ENCODE data around the gene SKIC2. TPM values are rescaled to one million over a fixed set of nuclear protein-coding genes. Genes with fewer than 3 reads are reported as not detected.
"Not testable (repeated sequence)": the region's sequence is repeated elsewhere in the genome, so short reads cannot be mapped to it uniquely, and the experiment has no call there.

Gene SKIC2
- total and polyA plus RNA-seq, 2 of the 8 experiments (the other 6 are each of a cell fraction or from before 2014, with no cell fraction given): 42.1 to 59.7 TPM

- H3K14ac ChIP-seq (ENCODE audit: insufficient read length); H3K9me3 ChIP-seq (ENCODE audit: insufficient read depth in 2 of 2, low read depth in 1 of 2, low read length in 1 of 2); H3K4me3 ChIP-seq (ENCODE audit: extremely low read depth in 1 of 4, insufficient read depth in 2 of 4, low read depth in 3 of 4, low read length in 4 of 4); H2BK5ac ChIP-seq (ENCODE audit: low read depth, low read length); H4K20me1 ChIP-seq (replicated peaks in 1 of 2; ENCODE audit: control insufficient read depth in 1 of 2, insufficient read depth in 2 of 2, low read length in 2 of 2); H3K27me3 ChIP-seq (replicated peaks in 1 of 4; ENCODE audit: control insufficient read depth in 3 of 4, extremely low read depth in 1 of 4, insufficient read depth in 3 of 4, low read length in 3 of 4); H2AFZ ChIP-seq (ENCODE audit: low read length); H3K4ac ChIP-seq (replicated peaks; ENCODE audit: insufficient read length, low read depth, low read length); H3K4me1 ChIP-seq (replicated peaks in 1 of 4; ENCODE audit: control insufficient read depth in 3 of 4, insufficient read depth in 4 of 4, low read length in 3 of 4); H3K79me1 ChIP-seq (ENCODE audit: low read depth, low read length); H3K18ac ChIP-seq (ENCODE audit: extremely low read depth, low read length); H2BK12ac ChIP-seq (ENCODE audit: low read depth, low read length); H3K56ac ChIP-seq (replicated peaks; ENCODE audit: insufficient read length, low read depth, low read length); H3K4me2 ChIP-seq (ENCODE audit: insufficient read depth in 1 of 2, low read depth in 2 of 2, low read length in 2 of 2); CTCF ChIA-PET (ENCODE audit: partially characterized antibody); H2BK20ac ChIP-seq (ENCODE audit: low read length); H4K5ac ChIP-seq (ENCODE audit: insufficient read length, low read depth, low read length); H3K27ac ChIP-seq (ENCODE audit: low read depth, low read length); H3K23ac ChIP-seq (ENCODE audit: insufficient read length); H2BK120ac ChIP-seq (replicated peaks; ENCODE audit: low read depth, low read length); H4K8ac ChIP-seq (ENCODE audit: extremely low read depth, insufficient read depth, low read length); H2BK15ac ChIP-seq (ENCODE audit: low read length); H2AK5ac ChIP-seq (ENCODE audit: low read depth, low read length); H3K9ac ChIP-seq (replicated peaks in 1 of 4; ENCODE audit: extremely low read depth in 1 of 4, low read depth in 3 of 4, low read length in 3 of 4); DNase-seq (ENCODE audit: low read depth in 1 of 2, low spot score in 2 of 2); H4K91ac ChIP-seq (replicated peaks; ENCODE audit: insufficient read length, low read length); FAIRE-seq; H3K36me3 ChIP-seq (ENCODE audit: control insufficient read depth in 2 of 4, insufficient read depth in 4 of 4, low read length in 3 of 4): not testable (repeated sequence)
- peaks cover 13% of the 10 kb centered on the region for H3K23me2 ChIP-seq (ENCODE audit: low read depth, low read length)
- peaks cover 0 to 11% of the 10 kb centered on the region in 2 experiments; a peak in 1 of 4 replicates for H3K79me2 ChIP-seq (ENCODE audit: control insufficient read depth in 1 of 2, insufficient read depth in 2 of 2, low read length in 2 of 2)
- POLR2A ChIA-PET (ENCODE audit: partially characterized antibody): interaction anchor here (0.7 to 15.3 kb wide), 2 partner anchors 10 to 21 kb away, joined by 3 to 279 read pairs; partner anchors contain the start of genes NELFE and SKIC2
- 91% methylated on average over 14 of the region's 30 CpGs; no CpG with 5 or more reads in 1 of the 2 experiments for WGBS, 2 experiments (ENCODE audit: extremely low coverage in 1 of 2, insufficient coverage in 1 of 2, insufficient read length in 1 of 2, insufficient replicate concordance in 2 of 2, low coverage in 1 of 2, low lambda C conversion rate in 2 of 2, missing lambda C conversion rate in 1 of 2)
These were observed 17.1 kb downstream of the SKIC2 start for GRCh38 chr6:31976065-31976464.
